Measurements from ENCODE around the gene SBNO1.
"Not testable (repeated sequence)": the region's sequence is repeated elsewhere in the genome, so short reads cannot be mapped to it uniquely, and the experiment has no call there.

SBNO1 gene

GRCh38 chr12:123388951-123389559 lies 24.4 kb upstream of the SBNO1 start:
- DNase-seq (ENCODE audit: low read depth in 2 of 2): peak in 1 of 2 donors; percentile 18

DNA sequence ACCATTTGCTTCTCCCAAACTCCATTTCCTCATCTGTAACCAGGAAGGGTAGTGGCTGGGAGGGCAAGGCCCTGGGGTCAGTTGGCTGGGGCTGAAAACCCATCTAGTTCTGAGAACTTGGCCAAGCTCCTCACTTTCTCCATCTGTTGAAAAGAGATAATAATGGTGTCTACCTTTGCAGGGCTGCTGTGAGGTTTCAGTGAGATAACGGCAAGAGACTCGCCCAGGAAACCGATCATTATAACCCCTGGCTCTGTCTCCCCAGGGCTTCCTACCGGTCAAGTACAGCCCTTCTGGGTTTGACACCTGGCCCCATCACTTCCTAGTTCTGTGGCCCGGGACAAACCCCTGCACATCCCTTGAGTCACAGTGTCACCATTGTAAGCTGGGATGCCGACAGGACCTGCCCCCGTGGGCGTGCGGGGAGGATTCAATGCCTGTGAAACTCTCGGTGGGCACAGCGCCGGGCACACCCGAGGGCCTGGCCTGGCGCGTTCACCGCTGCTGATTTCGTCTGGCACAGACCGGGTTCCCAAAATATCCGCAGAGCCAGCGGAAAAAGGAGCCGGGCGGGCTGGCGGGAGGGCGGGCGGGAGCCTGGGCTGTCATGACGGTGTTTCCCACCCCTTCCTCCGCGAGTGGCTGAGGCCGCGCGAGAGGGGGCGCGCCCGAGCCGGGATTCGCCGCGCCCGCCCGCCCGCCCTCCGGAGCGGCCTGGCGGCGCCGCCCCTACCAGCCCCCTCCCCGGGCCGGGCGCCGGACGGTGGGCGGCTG lies 23.7 kb upstream of the SBNO1 start:
- DNase-seq (ENCODE audit: low read depth in 2 of 2): peak; percentile 61 to 67

GRCh38 chr12:123387508-123388176 lies 23.0 kb upstream of the SBNO1 start:
- DNase-seq (ENCODE audit: low read depth in 2 of 2): no peak

- DNase-seq (ENCODE audit: low read depth in 2 of 2): not testable (repeated sequence)
Measured at GRCh38 chr12:123385536-123385935, 20.9 kb upstream of the SBNO1 start.

GRCh38 chr12:123384994-123385376 lies 20.3 kb upstream of the SBNO1 start:
- DNase-seq (ENCODE audit: low read depth in 2 of 2): no peak

DNA sequence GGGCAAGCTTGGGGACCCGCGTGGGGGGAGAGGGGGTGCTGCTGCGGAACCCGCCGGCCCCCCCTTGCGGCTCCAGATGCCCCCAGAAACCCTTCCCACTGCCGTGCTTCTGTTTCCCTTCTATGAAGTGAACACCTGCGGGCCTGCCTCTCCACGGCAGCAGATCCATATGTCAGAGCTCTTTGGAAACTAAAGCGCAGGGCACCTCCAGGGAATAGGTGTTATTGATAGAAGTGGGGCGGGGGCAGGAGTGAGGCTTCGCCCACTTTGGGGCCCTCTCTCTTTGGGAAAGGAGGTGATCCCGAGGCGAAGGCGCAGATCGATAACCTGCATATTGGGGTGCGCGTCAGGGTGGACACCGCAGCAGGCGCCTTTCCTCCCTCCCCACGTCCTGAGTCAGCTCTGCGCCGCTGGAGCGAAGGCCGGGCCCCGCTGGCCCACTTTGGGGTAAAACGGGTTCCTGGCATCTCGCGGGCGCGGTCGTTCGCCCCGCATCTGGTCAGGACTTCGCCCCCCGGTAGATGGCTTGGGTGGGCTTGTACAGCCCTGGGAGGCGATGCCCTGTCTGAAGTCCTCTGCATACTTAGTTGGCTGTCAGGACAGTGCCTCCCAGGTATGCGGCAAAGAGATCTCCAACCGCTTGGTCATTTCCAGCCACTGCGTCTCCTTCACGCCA lies 19.8 kb upstream of the SBNO1 start:
- DNase-seq (ENCODE audit: low read depth in 2 of 2): no peak

DNA sequence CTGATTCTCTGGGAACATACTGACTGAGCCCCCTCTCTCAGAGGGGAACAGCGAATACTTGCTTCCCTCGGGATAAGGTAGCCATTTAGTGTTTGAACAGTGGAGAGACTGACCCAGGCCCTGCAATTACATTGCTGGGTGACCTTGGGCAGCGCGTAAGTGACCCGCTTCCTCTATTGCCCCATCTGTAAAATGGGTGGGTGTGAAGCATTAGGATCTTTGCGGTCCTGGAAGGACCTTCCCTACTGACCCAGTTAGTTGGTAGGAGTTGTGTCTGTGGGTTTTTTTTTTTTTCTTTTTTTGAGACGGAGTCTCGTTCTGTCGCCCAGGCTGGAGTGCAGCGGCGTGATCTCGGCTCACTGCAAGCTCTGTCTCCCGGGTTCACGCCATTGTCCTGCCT lies 18.0 kb upstream of the SBNO1 start:
- no peak for DNase-seq (ENCODE audit: low read depth in 2 of 2)

DNA sequence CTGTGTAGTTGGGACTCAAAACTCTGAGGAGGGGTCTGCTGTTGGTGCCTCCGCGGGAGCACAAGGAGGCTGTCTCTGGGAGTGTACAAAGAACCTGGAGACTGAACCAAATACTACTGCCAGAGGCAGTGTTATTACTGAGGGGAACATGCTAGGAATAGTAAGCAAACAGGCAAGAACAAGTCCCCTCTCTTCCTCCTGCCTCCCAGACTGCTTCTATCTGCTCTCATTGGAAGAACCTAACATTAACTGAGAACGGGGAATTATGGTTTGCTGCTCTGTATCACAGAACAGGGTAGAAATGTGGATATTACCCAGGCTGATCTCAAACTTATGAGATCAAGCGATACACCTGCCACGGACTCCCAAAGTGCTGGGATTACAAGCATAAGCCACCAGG lies 14.7 kb upstream of the SBNO1 start:
- DNase-seq (ENCODE audit: low read depth in 2 of 2): no peak

GRCh38 chr12:123372415-123372814 lies 7.8 kb upstream of the SBNO1 start:
- DNase-seq (ENCODE audit: low read depth in 2 of 2): not testable (repeated sequence)

GRCh38 chr12:123371667-123372368 lies 7.2 kb upstream of the SBNO1 start:
- not testable (repeated sequence) for DNase-seq (ENCODE audit: low read depth in 2 of 2)

- DNase-seq (ENCODE audit: low read depth in 2 of 2): no peak
Measured at GRCh38 chr12:123369229-123369628, 4.6 kb upstream of the SBNO1 start.

DNA sequence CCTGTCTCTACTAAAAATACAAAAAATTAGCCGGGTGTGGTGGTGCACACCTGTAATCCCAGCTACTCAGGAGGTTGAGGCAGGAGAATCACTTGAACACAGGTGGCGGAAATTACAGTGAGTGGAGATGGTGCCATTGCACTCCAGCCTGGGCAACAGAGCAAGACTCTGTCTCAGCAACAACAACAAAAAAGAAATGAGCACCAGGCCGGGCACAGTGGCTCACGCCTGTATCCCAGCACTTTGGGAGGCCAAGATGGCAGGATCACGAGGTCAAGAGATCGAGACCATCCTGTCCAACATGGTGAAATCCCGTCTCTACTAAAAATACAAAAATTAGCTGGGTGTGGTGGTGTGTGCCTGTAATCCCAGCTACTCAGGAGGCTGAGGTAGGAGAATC lies 3.8 kb upstream of the SBNO1 start:
- DNase-seq (ENCODE audit: low read depth in 2 of 2): not testable (repeated sequence)

DNA sequence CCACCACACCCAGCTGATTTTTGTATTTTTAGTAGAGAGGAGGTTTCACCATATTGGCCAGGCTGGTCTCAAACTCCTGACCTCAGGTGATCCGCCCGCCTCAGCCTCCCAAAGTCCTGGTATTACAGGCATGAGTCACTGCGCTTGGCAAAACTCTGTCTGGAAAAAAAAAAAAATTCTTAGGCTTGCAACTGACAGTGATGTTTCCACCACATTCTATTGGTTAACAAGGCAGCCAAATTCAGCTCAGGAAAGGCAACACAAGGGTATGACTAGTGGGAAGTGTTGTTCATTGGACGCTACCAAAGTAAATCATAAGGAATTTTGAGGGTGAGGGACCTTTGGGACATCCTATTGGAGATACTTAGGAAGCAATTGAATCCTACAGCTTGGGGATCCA lies 2.9 kb upstream of the SBNO1 start:
- DNase-seq (ENCODE audit: low read depth in 2 of 2): no peak

- DNase-seq (ENCODE audit: low read depth in 2 of 2): peak; percentile 90 to 94
Measured at GRCh38 chr12:123365025-123365917, 624 bp upstream of the SBNO1 start.

- peak; percentile 4 to 17 for DNase-seq (ENCODE audit: low read depth in 2 of 2)
Measured at GRCh38 chr12:123363740-123364531, 711 bp downstream of the SBNO1 start.

DNA sequence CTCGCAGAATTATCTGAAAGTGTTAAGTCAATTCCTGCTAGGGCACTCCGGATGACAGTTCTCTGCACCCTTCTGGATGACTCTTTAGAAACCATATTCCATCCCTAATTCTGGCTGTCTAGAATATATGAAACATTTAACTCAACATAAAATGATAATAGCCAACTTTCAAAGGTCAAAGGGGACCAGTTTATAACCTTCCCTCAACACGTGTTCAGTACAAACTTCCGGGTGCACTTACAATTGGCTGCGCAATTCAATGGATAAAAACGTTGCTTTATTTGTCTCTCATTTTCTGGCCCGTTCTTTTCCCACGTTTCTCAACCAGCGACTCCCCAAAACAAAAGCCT lies 1.3 kb downstream of the SBNO1 start:
- DNase-seq (ENCODE audit: low read depth in 2 of 2): no peak

GRCh38 chr12:123358035-123358434 lies 6.6 kb downstream of the SBNO1 start:
- DNase-seq (ENCODE audit: low read depth in 2 of 2): no peak

- DNase-seq (ENCODE audit: low read depth in 2 of 2): no peak
Measured at GRCh38 chr12:123356159-123356670, 8.4 kb downstream of the SBNO1 start.

- DNase-seq (ENCODE audit: low read depth in 2 of 2): no peak
Measured at GRCh38 chr12:123354600-123354999, 10.0 kb downstream of the SBNO1 start.

DNA sequence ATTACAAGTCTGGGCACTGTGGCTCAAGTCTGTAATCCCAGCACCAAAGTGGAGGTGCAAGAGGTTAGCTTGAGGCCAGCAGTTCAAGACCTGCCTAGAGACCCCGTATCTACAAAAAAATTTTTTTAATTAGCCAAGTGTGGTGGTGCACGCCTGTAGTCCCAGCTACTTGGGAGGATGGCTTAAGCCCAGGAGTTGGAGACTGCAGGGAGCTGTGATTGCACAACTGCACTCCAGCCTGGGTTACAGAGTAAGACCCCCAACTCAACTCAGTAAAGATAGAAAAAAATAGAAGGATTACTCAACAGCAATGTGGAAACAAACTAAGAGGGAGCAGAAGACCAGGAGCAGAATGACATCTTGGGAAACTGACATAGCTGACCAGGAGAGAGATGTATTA lies 13.3 kb downstream of the SBNO1 start:
- no peak for DNase-seq (ENCODE audit: low read depth in 2 of 2)

Data from stimulated activated CD4-positive, alpha-beta T cell treated with anti-CD3 and anti-CD28 coated beads, Interleukin-1b, Interleukin-23, amount 100 ng/mL, for 4 hours (primary cell).